GM18498 (cell line): ENCODE data around the gene NADK.

Experiments
- ATAC-seq: cut with Tn5 transposase; IDR thresholded peaks from one replicate; pipeline ENCODE4 v1.9.1; 2021; ENCODE audit warnings: mild to moderate bottlenecking, moderate library complexity; ENCODE audit not compliant: unreplicated experiment

The NADK gene

GRCh38 chr1:1764876-1765470 is 13.3 kb downstream of the NADK start:
- no peak for ATAC-seq

DNA sequence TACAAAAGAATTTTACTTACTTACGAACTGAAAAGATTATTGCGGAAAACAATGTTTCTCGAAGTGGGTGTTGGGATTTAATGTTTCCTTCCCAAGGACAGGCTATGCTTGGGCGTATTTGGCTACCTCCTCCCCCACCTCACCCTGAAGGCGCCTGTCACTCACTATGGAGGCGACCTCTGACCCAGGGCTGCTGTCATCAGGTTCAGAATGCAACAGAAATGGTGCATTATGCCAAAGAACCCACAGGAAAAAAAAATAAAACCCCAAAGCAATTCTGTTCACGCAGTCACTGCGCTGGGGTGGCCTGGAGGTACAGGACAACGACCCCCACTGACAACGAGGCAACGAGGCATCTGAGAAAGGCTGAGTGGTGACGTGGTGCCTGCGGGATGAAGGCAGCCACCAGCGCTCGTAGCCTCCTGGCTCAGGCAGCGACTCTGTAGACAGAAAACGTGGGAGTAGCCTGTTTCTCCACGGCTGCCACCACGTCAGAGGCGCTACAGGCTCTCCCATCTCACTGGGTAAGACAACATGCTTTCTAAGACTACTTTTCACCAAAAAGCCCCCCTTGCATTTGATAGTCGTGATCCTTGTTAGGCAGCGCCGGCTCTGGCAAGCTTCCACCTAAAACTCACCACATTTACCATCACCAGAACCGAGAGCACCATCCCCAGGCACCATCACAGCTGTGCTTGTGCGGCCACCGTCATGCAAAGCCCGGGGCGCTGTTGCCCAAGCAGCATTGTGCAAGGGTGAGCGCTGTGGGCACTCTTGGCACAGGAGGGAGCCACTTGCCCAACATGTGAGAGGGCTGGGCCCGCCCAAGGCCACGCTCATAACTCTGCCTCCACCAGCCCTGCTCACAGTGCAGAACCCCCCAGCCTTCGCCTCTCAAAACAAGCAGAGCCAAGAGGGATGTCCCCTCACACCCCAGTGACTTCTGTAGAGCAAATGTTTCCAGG is 14.3 kb downstream of the NADK start:
- ATAC-seq, result no peak

DNA sequence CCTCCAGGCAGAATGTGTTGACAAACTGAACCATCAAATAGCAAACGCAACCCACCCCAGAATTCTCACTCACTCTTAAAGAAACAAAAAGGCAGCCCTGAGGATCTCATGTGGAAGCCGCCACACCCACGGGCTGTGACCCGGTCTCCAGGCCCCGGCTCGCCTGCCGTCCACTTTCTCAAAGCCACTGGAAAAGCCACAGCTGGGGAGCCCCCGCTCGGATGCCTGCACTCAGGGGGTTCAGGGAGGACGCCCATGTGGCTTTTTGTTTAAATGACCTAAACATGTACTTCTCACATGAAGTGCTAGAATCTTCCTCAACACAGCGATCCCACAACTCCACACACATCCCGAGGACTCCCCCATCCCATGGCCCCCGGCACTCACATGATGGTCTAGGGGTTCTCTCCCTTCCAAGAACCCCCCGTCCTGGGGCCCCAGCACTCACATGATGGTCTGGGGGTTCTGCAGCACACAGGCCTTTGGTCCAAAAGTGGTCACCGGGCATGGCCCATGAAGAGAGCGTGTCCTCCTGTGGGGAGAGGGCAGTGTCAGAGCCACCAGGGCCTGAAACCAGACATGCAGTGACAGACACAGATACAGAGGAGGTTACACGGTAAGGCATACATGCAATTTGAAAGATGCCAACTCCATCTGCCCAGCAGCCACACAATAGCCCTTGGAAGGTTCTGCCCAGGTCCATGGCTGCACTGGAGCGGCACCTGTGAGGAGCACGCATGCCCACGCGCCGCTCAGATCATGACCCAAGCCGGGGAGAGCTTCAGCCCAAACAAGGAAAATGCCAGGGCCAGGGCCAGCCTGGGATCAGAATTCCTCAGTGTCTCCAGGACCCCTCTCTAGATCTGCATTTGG is 16.5 kb downstream of the NADK start:
- ATAC-seq, result no peak

DNA sequence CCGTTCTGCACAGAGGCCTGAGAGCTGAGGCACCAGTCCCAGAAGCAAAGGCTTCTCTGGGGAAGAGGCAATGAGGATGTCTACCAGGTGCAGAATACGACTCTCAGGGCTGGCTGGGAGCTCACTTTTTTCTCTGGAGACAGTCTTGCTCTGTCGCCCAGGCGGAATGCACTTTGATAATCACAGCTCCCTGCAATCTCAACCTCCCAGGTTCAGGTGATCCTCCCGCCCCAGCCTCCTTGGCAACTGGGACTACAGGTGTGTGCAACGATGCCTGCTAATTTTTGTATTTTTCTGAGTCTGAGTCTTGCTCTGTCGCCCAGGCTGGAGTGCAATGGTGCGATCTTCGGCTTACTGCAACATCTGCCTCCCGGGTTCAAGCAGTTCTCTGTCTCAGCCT is 17.6 kb downstream of the NADK start:
- no peak for ATAC-seq

DNA sequence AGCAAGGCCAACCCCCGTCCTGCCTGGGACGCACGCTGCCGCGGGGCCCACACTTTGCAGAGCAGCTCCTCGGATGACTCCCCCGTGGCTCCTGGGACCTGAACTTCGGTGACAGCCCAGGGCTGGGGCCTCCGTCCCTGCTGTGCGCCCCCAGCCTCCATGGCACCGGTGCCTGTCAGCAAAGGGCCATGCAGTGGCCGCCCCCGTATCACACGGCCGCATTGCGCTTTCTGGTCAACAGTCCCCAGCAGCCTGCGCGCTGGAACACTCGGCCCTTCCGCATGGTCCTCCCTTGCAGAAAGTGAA is 18.0 kb downstream of the NADK start:
- no peak for ATAC-seq

DNA sequence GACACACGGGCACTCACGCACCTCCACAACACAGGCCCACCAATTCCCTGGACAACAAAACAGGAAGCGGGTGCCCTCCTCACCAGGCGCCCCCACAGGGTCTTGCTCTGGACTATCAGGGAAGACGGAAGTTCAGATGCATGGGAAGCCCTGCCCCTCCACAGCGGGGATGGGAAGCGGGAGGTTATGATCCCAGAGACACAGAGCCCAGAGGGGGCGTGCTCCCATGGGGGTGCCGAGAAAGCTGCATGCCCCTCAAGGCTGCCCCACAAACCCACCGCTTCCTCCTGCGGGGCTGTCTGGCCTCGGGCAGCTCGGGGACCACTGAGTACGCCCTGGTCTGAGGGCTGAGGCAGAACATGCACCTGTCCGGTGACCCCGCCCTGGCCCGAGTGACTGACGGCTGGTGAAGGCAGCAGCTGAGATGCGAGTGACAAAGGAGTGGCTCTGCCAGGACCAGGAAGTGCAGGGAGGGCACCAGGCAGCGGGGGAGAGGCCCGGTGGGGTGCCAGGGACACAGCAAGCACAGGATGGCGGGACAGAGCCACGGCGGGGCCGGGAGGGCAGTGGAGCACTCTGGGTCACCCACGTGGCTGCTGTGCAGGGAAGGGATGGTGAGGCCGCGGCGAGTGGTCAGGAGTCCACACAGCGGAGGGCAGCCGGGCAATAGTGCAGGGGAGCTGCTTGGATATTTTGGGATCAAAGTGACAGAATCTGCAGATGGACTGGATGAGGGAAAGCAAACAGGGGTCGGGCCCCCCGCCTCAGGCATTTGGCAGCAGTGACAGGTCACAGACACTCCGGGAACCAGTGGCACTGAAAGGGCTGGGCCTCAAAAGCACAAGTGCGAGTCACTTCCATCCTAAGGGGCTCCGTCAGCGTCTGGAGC is 18.6 kb downstream of the NADK start:
- no peak for ATAC-seq

GRCh38 chr1:1758692-1759455 is 19.4 kb downstream of the NADK start:
- no peak for ATAC-seq

DNA sequence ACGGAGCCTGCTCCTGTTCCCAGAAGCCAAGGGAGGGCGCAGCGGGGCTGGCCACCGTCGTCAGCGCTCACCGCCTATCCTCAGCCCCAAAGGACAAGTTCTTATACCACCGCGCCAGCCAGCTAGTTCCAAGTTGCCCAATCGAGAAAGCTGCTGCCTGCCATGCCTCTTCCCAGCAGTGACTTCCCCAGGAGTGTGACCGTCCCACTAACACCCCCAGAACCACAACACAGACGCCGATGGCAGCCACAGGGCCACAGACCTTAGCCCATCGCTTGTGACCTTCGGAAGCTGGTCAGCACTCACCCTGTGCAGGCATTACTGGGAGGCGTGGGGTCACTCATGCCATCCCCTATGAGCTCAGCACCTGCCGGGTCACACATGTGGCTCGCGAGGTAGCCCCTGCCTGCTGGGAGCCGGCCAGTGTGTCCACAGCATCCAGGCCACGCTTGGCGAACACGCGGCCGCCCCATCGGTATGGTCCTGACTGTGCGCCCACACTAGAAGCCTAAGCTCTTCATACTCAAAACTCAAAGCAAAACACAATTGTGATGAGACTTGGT is 20.1 kb downstream of the NADK start:
- ATAC-seq, result no peak

DNA sequence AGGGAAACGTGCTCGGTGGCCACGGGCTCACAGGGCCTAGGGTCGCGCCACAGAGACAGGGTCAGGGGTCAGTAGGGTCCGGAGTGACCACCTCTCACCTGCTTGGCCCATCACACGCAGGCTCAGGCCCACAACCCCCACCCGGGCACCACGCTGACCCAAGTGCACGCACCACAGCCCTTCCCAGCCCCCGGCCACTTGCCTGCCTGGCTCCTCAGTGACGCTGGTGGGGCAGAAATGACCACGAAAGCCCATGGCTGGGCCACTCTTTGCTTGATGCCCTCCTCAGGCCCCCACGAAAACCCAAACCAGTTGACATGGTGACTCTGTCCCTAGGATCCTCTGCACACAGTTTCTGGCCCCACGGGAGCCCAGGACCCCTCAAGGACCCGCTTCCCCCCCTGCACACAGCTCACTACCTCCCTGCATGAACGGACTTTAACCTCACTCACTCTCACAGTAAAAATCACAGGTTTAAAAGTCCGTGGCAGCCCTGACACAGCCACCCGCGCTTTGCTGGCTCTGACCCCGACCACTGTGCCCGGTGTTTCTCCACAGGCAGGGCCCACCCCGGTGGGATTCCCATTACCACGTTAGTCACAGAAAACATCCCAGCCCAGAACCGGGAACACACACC is 20.7 kb downstream of the NADK start:
- no peak for ATAC-seq

DNA sequence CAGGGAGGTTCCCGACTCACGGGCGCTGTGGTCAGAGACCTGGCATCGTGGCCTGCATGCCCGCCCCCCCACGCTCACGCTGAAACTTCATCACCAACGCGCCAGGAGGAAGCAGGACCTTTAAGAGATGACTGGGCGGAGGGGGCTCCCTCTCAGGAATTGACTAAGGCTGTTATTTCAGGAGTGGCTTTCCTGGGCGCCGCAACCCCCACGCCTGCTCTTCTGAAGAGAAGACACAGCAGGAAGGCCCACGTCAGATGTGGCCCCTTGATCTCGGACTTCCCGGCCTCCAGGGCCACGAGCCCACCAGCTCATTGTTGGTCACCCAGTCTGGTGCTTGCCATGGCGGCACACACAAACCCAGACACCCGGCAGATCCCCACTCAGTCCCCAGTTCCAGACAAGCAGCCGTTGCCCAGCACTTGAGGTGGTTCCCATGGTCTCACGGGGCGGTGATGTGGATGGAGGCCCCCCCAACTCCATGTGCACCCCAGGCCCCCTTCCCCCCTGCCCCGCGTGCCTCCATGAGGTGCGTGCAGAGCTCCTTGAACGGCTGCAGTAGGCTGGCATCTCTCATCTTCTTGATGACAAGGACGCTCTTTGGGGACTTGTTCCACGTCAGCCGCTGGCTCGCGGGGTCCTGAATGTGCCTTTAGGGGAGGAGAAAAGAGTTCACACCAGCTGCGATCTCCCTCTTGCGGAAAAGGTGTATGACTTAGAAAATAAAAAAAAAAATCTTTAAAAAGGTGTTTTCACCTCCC is 21.4 kb downstream of the NADK start:
- no peak for ATAC-seq

DNA sequence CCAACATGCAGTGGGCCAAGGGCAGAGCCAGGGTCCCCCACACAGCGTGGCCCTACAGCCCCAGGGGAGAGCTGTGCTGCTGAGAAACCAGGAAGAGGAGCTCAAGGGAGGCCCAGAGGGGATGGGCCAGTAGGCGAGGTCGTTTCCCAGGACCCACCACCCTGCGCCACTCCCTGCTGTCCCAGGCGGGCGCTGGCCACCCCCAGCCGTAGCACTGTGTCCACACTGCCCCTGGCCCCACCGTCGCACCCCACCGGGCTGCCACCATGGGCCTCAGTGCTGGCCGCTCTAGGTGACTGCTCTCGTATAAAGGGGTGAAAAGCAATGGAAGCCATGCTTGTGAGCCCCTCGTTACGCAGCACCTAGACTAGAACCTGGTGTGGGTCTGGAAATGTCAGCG is 22.4 kb downstream of the NADK start:
- no peak for ATAC-seq

DNA sequence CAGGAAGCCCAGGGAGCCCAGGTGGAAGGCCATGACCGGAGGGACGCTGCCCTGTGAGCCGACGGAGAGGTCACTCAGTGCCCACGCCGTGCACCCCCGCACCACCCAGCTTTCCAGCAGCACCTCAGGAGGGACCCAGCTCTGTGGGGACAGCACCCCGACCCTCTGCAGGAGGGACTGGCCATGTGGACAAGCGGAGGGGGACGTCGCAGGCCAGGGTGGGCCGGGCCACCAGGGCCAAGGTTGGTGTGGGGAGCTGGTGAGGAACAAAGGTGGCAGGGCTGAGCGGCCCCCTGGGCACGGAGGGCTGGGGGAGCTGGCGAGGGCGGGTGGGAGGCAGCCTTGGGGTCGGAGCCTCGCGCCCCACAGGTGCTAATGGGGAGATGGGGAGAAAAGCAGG is 22.8 kb downstream of the NADK start:
- no peak for ATAC-seq

GRCh38 chr1:1754051-1754815 is 24.0 kb downstream of the NADK start:
- no peak for ATAC-seq

GRCh38 chr1:1753607-1754005 is 24.7 kb downstream of the NADK start:
- ATAC-seq, result no peak

DNA sequence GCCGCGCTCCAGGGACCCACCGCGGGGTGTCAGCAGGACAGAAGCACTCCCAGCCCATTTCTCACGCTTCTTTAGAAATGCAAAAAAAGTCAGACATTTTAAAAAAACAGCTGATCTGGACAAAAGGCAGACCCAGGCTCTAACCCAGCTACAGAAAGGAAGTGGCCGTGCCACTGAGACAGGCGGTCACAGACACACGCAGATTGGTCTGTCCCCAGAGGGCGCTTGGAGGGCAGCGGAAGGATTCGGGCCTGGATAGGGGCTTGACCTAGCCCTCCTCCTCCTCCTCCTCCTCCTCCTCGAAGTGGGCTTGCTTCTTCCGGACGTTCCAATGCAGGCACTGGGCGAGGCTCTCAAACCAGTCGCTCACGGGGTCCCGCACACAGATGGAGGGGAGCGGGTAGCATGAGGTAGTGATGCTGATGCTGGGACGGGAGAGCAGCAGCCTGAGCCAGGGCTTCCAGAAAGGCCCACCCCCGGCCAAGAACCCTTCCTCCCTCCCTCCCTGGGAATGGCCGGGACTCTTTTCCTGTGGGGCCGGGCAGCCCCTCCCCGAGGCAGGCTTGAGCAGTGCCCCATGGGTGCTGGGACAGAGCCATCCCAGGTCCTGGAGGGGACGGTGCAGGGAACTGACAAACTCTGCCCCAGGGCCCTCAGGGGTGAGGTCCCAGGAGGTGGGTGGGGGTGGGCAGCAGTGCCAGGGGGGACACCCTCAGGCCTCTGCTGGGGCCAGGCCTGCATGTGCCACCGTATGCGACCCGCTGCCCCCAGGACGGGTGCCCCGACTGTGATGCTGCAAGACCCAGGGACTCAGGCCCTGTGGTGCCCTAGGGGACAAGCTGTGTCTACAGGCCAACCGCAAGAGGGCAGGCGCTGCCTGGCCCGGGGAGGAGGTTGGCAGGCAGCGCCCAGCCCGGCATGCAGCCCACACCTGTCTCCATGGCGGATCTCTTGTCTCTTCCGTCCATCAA is 25.3 kb downstream of the NADK start:
- ATAC-seq, result no peak

- ATAC-seq, result no peak
These were observed 26.1 kb downstream of the NADK start for GRCh38 chr1:1752190-1752589.
